ENCODE results near the gene ARID1B.

- TF ChIP-seq CTCF (IDR thresholded peaks at IDR 0.05), result no peak
- TF ChIP-seq POLR2A (IDR thresholded peaks at IDR 0.05), result no peak
These were observed 129.3 kb downstream of the ARID1B start for GRCh38 chr6:156906451-156906850.
